HG03064 (cell line): ENCODE data around the gene SPATS2.

ENCODE experiments used
- ATAC-seq: cut with Tn5 transposase; IDR thresholded peaks from one replicate; pipeline ENCODE4 v1.9.1; 2021; ENCODE audit warnings: low read depth; ENCODE audit not compliant: unreplicated experiment

SPATS2 gene

DNA sequence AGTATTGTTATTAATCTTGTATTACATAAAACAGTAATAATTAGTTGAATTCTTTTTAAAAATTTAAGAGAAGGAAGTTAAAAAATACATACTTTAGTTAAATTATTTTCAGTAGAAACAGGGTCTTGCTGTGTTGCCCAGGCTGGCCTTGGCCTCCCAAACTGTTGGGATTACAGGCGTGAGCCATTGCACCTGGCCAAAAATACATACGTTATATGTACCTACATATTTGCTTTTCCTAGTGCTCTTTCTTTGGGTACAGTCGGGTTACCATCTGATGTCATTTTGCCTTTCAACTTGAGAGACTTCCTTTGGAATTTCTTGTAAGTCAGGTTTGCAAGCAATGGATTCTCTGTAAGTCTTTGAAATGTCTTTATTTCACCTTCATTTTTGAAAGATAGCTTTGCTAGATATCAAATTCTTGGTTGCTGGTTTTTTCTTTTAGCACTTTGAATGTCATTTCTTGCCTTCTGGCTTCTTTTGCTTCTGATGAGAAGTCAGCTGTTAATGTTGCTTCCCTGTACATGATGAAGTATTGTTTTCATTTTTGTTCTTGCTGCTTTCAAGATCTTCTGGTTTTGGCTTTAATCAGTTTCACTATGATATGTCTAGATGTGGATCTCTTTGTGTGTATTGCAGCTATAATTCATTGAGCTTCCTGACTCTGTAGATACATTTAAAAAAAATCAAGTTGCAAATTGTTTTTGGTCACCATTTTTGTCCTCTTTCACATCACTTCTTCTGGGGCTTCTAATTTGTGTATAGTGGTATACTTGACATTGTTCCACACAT is 84.4 kb downstream of the SPATS2 start:
- peak; percentile 74 for ATAC-seq

- no peak for ATAC-seq
These were observed 88.2 kb downstream of the SPATS2 start for GRCh38 chr12:49455501-49455900.

- ATAC-seq: no peak
These were observed 88.9 kb downstream of the SPATS2 start for GRCh38 chr12:49456131-49456679.

- ATAC-seq: no peak
These were observed 91.6 kb downstream of the SPATS2 start for GRCh38 chr12:49458816-49459215.

DNA sequence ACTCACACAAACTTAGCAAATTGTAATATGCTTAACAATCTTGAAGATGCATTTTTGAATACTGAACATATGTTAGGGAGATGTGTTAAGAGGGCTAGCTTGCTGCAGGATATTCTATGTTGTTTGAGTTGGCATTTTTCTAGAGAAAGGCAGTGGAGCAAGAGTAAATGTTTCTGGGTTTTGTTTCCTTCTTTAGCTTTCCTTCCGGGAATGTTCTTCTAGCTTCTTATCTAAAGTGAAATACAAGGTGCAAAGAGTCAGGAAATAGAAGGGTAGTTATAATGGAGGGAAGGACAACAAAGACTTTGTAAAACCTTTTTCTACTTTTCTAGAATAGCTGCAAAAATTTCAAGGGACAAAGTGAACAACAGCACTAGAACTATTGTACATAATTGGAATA is 94.0 kb downstream of the SPATS2 start:
- ATAC-seq: no peak

DNA sequence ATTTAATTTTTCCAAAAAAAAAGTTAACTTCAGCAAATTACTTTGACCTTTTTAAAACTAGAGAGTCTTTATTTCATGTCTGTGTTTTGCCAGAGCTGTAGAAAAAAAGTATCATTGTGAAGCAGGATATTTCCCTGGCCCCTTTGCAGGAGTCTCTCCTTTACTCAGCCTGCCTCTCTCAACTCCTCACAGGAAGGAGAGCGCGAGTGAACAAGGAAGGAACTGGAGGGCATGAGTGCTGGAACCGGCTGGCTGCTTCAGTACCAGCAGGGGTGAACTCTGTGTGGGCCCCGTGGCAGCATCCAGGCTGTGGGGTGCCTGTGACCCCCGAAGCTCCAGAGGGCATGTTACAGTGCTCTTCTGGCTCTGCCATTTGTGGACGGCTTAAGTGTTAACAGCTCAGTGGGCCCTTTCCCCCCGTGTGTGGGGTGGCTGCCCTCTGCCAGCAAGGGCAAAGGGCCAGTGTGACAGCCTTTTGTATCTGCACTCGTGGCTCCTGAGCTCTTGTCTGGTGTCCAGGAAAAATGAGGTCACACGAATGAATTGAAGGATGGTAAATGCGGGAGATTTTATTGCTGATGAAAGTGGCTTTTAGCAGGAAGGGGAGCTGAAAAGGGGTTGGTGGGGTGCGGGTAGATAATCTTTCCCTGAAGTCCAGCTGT is 95.0 kb downstream of the SPATS2 start:
- no peak for ATAC-seq

- no peak for ATAC-seq
These were observed 97.9 kb downstream of the SPATS2 start for GRCh38 chr12:49465132-49465531.

- ATAC-seq: no peak
These were observed 103.7 kb downstream of the SPATS2 start for GRCh38 chr12:49470986-49471385.

DNA sequence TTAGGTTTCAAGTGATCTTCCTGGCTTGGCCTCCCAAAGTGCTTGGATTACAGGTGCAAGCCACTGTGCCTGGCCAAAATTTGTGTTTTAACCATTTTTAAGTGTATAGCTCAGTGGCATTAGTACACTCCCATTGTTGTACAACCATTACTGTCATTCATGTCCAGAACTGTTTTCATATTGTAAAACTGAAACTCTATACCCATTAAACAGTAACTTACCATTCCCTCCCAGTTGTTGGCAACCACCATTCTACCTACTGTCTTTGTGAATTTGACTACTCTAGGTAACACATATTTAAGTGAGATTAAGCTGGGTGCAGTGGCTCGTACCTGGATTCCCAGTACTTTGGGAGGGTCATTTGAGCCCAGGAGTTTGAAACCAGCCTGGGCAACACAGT is 104.3 kb downstream of the SPATS2 start:
- ATAC-seq: no peak

GRCh38 chr12:49476091-49476490 is 108.8 kb downstream of the SPATS2 start:
- no peak for ATAC-seq

DNA sequence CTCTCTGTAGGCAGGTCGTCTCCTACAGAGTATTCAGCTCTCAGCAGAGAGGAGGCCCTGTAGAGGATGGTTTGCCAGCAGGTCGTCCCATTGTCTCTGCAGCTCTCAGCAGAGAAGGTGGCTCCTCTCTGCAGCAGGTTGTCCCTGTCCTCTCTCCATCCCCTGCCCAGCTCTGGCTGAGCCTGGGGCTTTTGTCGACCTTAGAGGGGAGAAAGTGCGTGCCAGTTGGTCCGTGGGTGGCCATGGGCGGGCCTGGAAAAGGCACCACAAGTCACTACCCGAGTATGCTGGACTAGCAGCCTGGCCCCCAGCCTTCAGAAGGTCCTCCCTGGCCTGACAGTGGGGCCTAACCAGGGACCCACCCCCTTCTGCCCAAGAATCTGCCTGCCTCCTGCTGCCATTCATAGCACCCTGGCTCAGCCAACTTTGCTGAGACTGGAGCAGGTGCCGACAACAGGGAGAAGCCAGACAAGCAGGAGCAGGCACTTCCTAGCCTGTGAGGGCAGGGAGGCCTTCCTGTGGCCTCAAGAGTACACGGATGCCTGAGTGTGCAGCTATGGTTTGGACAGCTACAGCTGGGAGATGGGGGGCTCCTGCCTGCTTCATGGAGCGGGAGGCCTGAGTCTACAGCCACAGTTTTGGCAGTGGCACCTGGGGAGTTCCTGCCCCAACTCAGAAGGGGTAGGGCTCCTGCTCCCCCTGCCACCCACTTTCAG is 111.8 kb downstream of the SPATS2 start:
- ATAC-seq: no peak

- ATAC-seq: no peak
These were observed 115.1 kb downstream of the SPATS2 start for GRCh38 chr12:49482095-49483051.

DNA sequence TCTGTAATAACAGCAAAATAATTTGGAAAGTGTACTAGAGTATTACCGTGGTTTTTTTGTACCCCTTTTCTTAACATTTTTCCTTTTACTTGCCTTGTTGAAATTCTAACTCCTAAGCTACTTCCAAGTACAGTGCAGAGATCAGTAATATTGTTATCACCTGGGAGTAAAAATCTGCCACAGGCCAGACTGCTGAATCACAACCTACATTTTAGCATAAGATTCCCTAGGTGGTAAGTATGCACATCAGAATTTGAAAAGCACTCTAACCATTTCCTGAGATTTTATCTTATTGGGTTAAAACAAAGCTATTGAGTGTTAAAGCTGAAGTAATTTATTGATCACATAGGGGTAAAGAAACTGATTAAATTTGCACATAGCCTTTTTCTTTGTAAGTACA is 116.4 kb downstream of the SPATS2 start:
- ATAC-seq: no peak

DNA sequence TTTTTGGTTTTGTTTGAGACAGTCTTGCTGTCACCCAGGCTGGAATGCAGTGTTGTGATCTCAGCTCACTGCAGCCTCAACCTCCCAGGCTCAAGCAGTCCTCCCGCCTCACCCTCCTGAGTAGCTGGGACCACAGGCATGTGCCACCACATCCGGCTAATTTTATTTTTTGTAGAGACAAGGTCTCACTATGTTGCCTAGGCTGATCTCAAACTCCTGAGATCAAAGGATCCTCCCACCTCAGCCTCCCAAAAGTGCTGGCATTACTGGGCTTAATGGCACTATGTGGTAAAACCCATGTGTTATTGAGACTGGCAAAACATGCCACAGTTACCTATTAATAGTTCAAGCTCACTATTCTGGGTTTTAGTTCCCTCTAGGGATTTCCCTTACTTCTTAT is 120.3 kb downstream of the SPATS2 start:
- ATAC-seq: no peak

- no peak for ATAC-seq
These were observed 121.9 kb downstream of the SPATS2 start for GRCh38 chr12:49489154-49489553.

DNA sequence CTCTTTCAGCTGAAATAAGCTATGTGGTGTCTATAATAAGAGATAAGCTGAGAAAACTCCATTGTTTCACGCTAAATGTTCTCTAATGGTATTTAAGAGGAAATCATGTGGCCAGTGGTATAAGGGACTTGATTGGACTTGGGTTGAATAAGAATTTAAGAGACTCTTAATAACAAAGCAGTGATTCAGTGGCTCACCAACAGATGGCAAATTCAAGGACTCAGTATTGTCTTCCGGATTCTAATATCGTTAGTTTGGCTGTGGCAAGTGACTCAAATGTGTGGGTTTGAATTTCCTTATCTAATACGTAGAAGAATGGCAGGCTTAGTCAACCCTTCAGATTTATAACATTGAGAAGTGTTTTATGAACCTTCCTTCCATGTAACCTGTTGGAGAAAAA is 122.5 kb downstream of the SPATS2 start:
- no peak for ATAC-seq

- no peak for ATAC-seq
These were observed 124.6 kb downstream of the SPATS2 start for GRCh38 chr12:49491823-49492222.

- ATAC-seq: no peak
These were observed 126.6 kb downstream of the SPATS2 start for GRCh38 chr12:49493900-49494299.

DNA sequence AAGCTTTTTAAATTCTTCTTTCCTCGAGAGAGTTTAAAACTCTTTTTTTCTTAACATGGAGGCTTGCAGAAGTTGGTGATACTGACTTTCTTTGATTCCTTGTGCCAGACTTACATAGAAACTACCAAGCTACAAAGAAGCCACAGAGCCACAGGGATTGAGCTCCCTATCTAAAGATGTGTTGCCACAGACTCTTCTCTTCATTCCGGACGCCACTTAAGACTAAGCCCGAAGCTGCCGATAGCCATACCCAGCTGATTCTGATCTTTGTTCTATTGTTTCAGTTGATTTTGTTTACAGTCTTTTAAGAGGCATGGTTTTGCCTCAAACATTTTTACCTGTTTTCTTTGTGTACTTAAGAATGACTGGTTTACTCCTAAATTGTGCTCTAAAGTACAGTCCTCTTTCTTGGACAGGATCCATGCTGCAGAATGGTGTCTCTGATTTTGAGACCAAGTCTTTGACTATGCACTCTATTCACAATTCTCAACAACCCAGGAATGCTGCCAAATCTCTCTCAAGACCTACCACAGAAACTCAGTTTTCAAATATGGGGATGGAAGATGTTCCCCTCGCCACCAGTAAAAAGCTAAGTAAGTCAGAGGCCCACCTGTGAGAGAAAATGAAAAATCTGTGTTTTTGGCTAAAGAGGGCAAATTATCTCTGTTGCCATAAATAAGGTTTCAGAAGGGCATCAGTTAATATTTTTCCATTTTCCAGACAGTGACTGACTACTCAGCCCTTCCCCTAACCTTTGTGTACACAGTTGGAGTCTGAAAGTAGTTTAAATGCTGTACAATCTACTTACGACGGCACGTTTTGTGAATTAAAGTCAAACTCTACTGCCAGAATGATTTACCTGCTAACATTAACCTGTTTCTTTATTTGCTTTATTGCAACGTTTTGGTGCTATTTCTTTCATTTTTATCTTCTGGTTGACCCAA is 129.4 kb downstream of the SPATS2 start:
- no peak for ATAC-seq
